Lung (tissue), 12 donors: Measurements from ENCODE around the gene LMF2. TPM values are rescaled to one million over a fixed set of nuclear protein-coding genes. Genes with fewer than 3 reads are reported as not detected.

Experiments used
- ATAC-seq: fragments of 200-7000 bp; cut with Tn5 transposase; one replicate; pipeline ENCODE4 v1.9.1; 2020; ENCODE audit warnings: moderate number of reproducible peaks; ENCODE audit not compliant: insufficient read depth, low FRiP score
- DNase-seq, 3 donors: peaks; one replicate each; pipeline ENCODE4 v3.0.0-alpha.2; 2013 to 2017
- H3K27ac ChIP-seq, 2 donors: one replicate each; pipeline ENCODE4 v1.5.1; 2013; ENCODE audit warnings: mild to moderate bottlenecking in 2 of 2, moderate library complexity in 2 of 2, control low read depth in 1 of 2, inconsistent platforms in 1 of 2, low read depth in 1 of 2, low read length in 1 of 2
- H3K27me3 ChIP-seq, 3 donors: one replicate each; pipeline ENCODE4 v1.5.1; 2013; ENCODE audit warnings: low read length in 2 of 3; ENCODE audit not compliant: control insufficient read depth in 3 of 3, insufficient read depth in 3 of 3
- H3K36me3 ChIP-seq, 4 donors: one replicate each; pipeline ENCODE4 v1.5.1; 2013; ENCODE audit warnings: low read length in 4 of 4, mild to moderate bottlenecking in 1 of 4, moderate library complexity in 1 of 4; ENCODE audit not compliant: control insufficient read depth in 4 of 4, insufficient read depth in 4 of 4
- H3K4me1 ChIP-seq, 5 donors: one replicate each; pipeline ENCODE4 v1.5.1; 2013; ENCODE audit warnings: low read length in 5 of 5, mild to moderate bottlenecking in 2 of 5, moderate library complexity in 1 of 5; ENCODE audit not compliant: control insufficient read depth in 5 of 5, insufficient read depth in 5 of 5
- H3K4me3 ChIP-seq: one replicate; pipeline ENCODE4 v1.5.1; 2013; ENCODE audit warnings: mild to moderate bottlenecking, control low read depth, moderate library complexity
- H3K9ac ChIP-seq, 2 donors: one replicate each; pipeline ENCODE4 v1.5.1; 2013; ENCODE audit warnings: low read length in 2 of 2, control low read depth in 1 of 2; ENCODE audit not compliant: insufficient read depth in 1 of 2
- H3K9me3 ChIP-seq, 4 donors: one replicate each; pipeline ENCODE4 v1.5.1; 2013; ENCODE audit warnings: low read length in 3 of 4, mild to moderate bottlenecking in 1 of 4, moderate library complexity in 1 of 4; ENCODE audit not compliant: control insufficient read depth in 4 of 4, insufficient read depth in 3 of 4
- CTCF ChIP-seq: IDR thresholded peaks from 2 replicates; pipeline ENCODE4 v1.5.1; 2012; ENCODE audit warnings: mild to moderate bottlenecking; ENCODE audit errors: control extremely low read depth, extremely low read depth
- WGBS, 2 donors: extraction: QIAGEN DNeasy Blood & Tissue Kit; methylation state at CpG; one replicate each; pipeline ENCODE4 v1.1.7; 2013; 5-methylcytosine and 5-hydroxymethylcytosine counted together
- polyA plus RNA-seq, 2 donors: library from polyadenylated mRNA; stranded (reverse); fragments of 200-250 nt; gene quantifications; one replicate each; pipeline ENCODE4 v1.2.1, GENCODE V29; 2013
- total RNA-seq, 2 donors: library from RNA; depleted of rRNA in 1 of 2; stranded (reverse); fragments of >200 nt in 1 of 2; gene quantifications; one replicate each; pipeline ENCODE4 v1.2.1, GENCODE V29; 2014 to 2021
- donor health status: control.
- donor health status: control.
- donor health status: Bipolar disorder and iron deficiency.
- donor health status: healthy.
- donor health status: DM: yes; HTN: yes; CAD: no.

LMF2 gene
- total and polyA plus RNA-seq, 4 donors = 29.8 to 84.6 (median 50.4) TPM

- DNase-seq (no peak), ATAC-seq (no peak)
- H3K9me3 ChIP-seq = no peaks in the 10 kb centered on the region
- H3K4me3 ChIP-seq = no peak overlapping the region
- 89 to 91% methylated on average over 22 of the region's 22 CpGs for WGBS, 2 donors
- H3K9ac ChIP-seq = no peak overlapping the region
- H3K36me3 ChIP-seq = peaks cover 15 to 52% (median 23%) of the 10 kb centered on the region in 4 donors
- no peak overlapping the region for H3K27ac ChIP-seq
- H3K4me1 ChIP-seq = peaks cover 0 to 31% (median 0%) of the 10 kb centered on the region in 5 donors
- TF ChIP-seq CTCF = no peak
- no peaks in the 10 kb centered on the region for H3K27me3 ChIP-seq
Observed at GRCh38 chr22:50467773-50468440, 39.6 kb downstream of the LMF2 start.

DNA sequence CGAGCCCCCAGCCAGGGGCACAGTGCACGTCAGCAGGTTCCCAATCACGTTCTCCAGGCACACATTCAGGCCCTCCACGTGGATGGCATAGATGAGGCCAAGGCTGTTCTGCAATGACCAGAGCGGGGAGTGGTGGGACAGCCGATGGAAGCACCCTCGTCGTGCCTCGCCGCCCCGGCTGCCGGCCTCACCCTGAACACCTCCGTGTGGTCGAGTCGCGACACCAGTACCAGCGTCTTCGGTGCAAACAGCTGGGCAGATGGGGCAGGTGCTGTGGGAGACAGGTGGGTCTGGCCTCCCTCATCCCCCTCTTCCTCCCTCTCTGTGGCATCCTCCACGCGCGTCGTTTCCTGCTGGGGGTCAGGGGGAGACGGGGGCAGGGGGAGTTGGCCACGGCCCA lies 40.2 kb downstream of the LMF2 start:
- ATAC-seq = no peak
- WGBS, 2 donors = 89 to 92% methylated on average over 24 of the region's 24 CpGs
- DNase-seq = no peak
- H3K4me1 ChIP-seq = peaks cover 0 to 25% (median 0%) of the 10 kb centered on the region in 5 donors
- H3K4me3 ChIP-seq = no peak overlapping the region
- H3K36me3 ChIP-seq = peaks cover 15 to 57% (median 23%) of the 10 kb centered on the region in 4 donors
- no peaks in the 10 kb centered on the region for H3K9me3 ChIP-seq
- no peak overlapping the region for H3K9ac ChIP-seq
- no peaks in the 10 kb centered on the region for H3K27me3 ChIP-seq
- no peak overlapping the region for H3K27ac ChIP-seq
- TF ChIP-seq CTCF = no peak

DNA sequence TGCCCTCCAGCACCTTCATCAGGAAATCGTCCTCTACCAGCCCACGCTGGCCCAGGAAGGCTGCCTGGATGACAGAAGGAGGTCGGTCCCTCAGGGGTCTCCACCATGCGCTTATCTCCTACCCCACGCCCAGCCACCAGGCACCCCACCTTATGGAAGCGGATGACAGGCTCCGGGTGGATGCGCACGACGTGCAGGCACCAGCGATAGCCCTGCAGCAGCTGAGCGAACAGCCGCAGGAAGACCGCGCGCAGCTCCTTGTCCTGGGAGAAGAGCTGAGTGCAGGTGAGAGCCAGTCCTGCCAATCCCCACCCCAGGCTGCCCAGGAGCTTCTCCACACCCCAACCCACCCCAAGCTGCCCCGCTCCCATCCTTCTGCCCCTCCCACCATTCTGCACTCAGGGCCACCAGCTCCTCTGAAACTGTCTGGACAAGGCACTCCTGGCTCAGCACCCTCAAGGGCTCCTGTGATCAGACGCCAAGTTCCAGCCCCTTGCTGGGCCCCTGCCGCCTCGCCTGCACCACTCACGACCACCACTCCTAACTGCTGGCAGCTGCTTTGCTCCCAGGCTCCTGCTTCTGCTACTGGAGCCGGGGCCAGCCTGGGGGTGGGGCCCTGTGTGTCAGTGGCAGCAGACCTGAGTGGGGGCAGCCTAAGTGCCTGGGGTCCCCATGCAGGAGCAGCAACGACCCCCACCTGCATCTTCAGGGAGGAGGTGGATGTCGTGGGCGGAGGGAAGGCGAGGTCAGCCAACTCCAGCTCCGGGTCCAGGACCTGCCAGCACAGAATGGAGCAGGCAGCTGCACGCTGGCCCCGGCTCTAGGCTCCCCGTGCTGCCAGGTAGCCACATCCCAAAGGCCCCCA lies 42.2 kb downstream of the LMF2 start:
- ATAC-seq = no peak
- Histone ChIP-seq H3K27me3 (no peaks in the 10 kb centered on the region), H3K9me3 (no peaks in the 10 kb centered on the region), H3K4me3 (no peak overlapping the region), H3K9ac (no peak overlapping the region), H3K27ac (no peak overlapping the region), H3K4me1 (peaks cover 0 to 11% (median 3%) of the 10 kb centered on the region in 5 donors), H3K36me3 (peaks cover 21 to 76% (median 30%) of the 10 kb centered on the region in 4 donors)
- TF ChIP-seq CTCF = no peak
- peak in 2 of 3 donors; percentile 67 to 69 for DNase-seq
- WGBS, 2 donors = 93 to 95% methylated on average over 30 of the region's 30 CpGs
